22Rv1 (cell line): ENCODE measurements around the gene VDR.
"Not testable (repeated sequence)": the region's sequence is repeated elsewhere in the genome, so short reads cannot be mapped to it uniquely, and the experiment has no call there.

Experiments used
- H3K27ac ChIP-seq: fragments of 450-650 bp; 2 replicates; pipeline ENCODE4 v1.5.1; 2017
- CTCF ChIP-seq: fragments of 450-650 bp; IDR thresholded peaks from 2 replicates; pipeline ENCODE4 v1.5.1; 2017; ENCODE audit warnings: mild to moderate bottlenecking
- ZFX ChIP-seq: fragments of 450-650 bp; IDR thresholded peaks from 2 replicates; pipeline ENCODE4 v1.6.1; 2017; ENCODE audit warnings: antibody characterized with exemption, borderline replicate concordance

The VDR gene

DNA sequence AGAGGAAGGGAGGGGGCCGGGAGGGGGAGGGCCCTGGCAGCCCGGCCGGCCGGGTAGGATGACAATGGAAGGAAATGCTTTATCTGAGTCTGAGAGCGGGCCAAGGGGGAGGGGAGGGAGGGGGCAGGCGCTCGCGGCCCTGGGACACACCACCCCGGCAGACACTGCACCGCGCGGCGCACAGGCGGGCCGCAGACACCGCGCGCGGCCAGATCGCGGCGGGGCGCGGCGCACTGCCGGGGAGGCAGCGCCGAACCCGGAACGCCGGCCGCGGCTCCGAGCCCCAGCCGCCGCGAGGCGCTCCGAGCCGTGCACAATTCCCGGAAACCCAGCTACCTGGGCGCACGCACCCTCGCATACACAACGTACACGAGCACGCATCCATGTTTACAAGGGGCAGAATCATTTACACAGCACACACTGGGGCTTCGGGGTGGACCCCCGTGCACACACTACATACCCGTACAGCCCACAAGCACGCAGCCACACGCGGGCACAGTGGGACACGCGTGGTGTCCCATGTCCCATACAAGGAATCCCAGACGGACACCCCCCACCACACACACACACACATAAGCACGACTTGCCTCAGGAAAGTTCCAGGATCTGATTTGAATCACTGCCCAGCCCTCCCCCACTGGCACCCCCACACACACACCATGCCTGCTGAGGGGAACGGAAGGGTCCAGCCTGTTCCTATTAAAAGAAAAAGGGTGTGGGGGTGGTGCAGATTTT lies 84.7 kb downstream of the VDR start, which contains the start of gene HDAC7:
Gene HDAC7, minus strand, starts transcription at position 8 of the 735 bp plus-strand sequence. CDS start 118 bp downstream, outside the sequence.
- 0 out of 2 replicates have a peak, but pooled peaks have one; percentile 11 for TF ChIP-seq CTCF
- no peak for TF ChIP-seq ZFX
- H3K27ac ChIP-seq = peak within 1 kb of the TSS; percentile 82

- TF ChIP-seq CTCF = peak; percentile 18; the same call in 1 of the 2 replicates
- no peak for TF ChIP-seq ZFX
- H3K27ac ChIP-seq = peak overlapping the region; percentile 82
Observed at GRCh38 chr12:47819138-47819895, 85.5 kb downstream of the VDR start.

- peak overlapping the region; percentile 82 for H3K27ac ChIP-seq
- no peak for TF ChIP-seq ZFX
Observed at GRCh38 chr12:47818467-47819137, 86.2 kb downstream of the VDR start.

DNA sequence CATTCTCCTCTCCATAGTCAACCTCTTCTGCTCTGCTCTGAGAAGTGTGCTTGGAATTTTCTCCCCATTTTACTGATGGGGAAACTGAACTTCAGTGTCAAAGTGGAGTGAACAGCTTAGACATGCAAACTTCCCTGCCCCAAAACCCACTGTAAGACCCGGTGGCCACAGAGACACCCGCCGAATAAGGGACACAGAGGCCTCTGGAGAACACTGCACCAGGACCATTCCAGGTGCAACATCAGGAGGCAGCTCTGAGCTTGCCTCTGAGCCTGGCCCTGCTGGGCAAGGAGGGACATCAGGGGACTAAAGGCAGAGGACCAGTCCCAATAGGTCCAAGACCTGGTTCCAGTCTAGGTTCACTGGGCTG lies 86.8 kb downstream of the VDR start:
- H3K27ac ChIP-seq = peak overlapping the region; percentile 82
- no peak for TF ChIP-seq ZFX

GRCh38 chr12:47817272-47818006 lies 87.4 kb downstream of the VDR start:
- H3K27ac ChIP-seq = peak overlapping the region; percentile 82
- peak; percentile 24 for TF ChIP-seq CTCF
- no peak for TF ChIP-seq ZFX

- no peak overlapping the region for H3K27ac ChIP-seq
- TF ChIP-seq CTCF (no peak), ZFX (no peak)
Observed at GRCh38 chr12:47816403-47817271, 88.2 kb downstream of the VDR start.

DNA sequence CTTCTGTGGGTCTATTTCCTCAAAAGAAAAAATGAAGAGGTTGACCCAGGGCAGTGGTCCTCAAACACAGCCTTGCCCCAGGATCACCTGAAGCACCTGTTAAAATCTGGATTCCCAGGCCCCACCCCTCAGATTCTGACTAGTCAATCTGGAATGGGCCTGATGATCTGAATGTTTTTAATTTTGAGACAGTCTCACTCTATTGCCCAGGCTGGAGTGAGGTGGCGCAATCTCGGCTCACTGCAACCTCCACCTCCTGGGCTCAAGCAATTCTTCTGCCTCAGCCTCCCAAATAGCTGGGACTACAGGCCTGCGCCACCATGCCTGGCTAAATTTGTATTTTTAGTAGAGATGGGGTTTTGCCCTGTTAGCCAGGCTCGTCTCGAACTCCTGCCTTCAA lies 89.3 kb downstream of the VDR start:
- H3K27ac ChIP-seq = not testable (repeated sequence)
